GM23338 (cell line): Measurements from ENCODE around the gene SMYD3. TPM values are rescaled to one million over a fixed set of nuclear protein-coding genes. Genes with fewer than 3 reads are reported as not detected.

Source experiments
- ATAC-seq: fragments of 200-7000 bp; cut with Tn5 transposase; 3 replicates; pipeline ENCODE4 v1.9.1; 2020
- DNase-seq: peaks from one replicate; pipeline ENCODE4 v3.0.0-alpha.2; 2015; ENCODE audit warnings: low spot score
- H2AFZ ChIP-seq: fragments of 200-600 bp; sonication (generic); 2 replicates; pipeline ENCODE4 v1.8.0; 2016; ENCODE audit warnings: antibody characterized with exemption, mild to moderate bottlenecking, moderate library complexity
- H3F3A ChIP-seq: fragments of 200-600 bp; sonication (generic); replicated peaks from 2 replicates; pipeline ENCODE4 v1.8.0; 2017; ENCODE audit warnings: antibody characterized with exemption, mixed run types, low read depth
- H3K27ac ChIP-seq: fragments of 200-600 bp; sonication (generic); 2 replicates; pipeline ENCODE4 v1.6.1; 2016; ENCODE audit warnings: low read depth
- H3K27me3 ChIP-seq: fragments of 200-600 bp; sonication (generic); 2 replicates; pipeline ENCODE4 v1.8.0; 2016; ENCODE audit warnings: mild to moderate bottlenecking, mixed run types, moderate library complexity; ENCODE audit not compliant: insufficient read depth
- H3K36me3 ChIP-seq: fragments of 200-600 bp; sonication (generic); 2 replicates; pipeline ENCODE4 v1.8.0; 2016; ENCODE audit warnings: mild to moderate bottlenecking; ENCODE audit not compliant: insufficient read depth
- H3K4me1 ChIP-seq: fragments of 200-600 bp; sonication (generic); 2 replicates; pipeline ENCODE4 v1.8.0; 2016; ENCODE audit warnings: mild to moderate bottlenecking, moderate library complexity; ENCODE audit not compliant: insufficient read depth
- H3K4me2 ChIP-seq: fragments of 200-600 bp; sonication (generic); 2 replicates; pipeline ENCODE4 v1.7.1; 2017; ENCODE audit warnings: mixed run types
- H3K4me3 ChIP-seq: fragments of 200-600 bp; sonication (generic); 2 replicates; pipeline ENCODE4 v1.6.1; 2016; ENCODE audit warnings: mixed run types
- H3K79me2 ChIP-seq: fragments of 200-600 bp; sonication (generic); replicated peaks from 2 replicates; pipeline ENCODE4 v1.8.0; 2017; ENCODE audit warnings: mild to moderate bottlenecking; ENCODE audit not compliant: insufficient read depth
- H3K9me2 ChIP-seq: fragments of 200-600 bp; sonication (generic); 2 replicates; pipeline ENCODE4 v1.8.0; 2017; ENCODE audit not compliant: insufficient read depth
- H4K20me1 ChIP-seq: fragments of 200-600 bp; sonication (generic); replicated peaks from 2 replicates; pipeline ENCODE4 v1.8.0; 2017; ENCODE audit warnings: mild to moderate bottlenecking; ENCODE audit not compliant: insufficient read depth
- H3K27ac Mint-ChIP-seq: 2 replicates; pipeline ENCODE4 v1.8.0; 2020; ENCODE audit warnings: inconsistent platforms, mild to moderate bottlenecking, moderate library complexity, mixed read lengths
- H3K27me3 Mint-ChIP-seq: 3 replicates; pipeline ENCODE4 v1.8.0; 2022; ENCODE audit warnings: low read depth, mild to moderate bottlenecking, moderate library complexity, mixed read lengths, inconsistent platforms; ENCODE audit not compliant: insufficient read depth, poor library complexity
- H3K36me3 Mint-ChIP-seq: 3 replicates; pipeline ENCODE4 v1.8.0; 2021; ENCODE audit warnings: low read depth, mild to moderate bottlenecking, inconsistent platforms, moderate library complexity, mixed read lengths
- H3K4me1 Mint-ChIP-seq: 3 replicates; pipeline ENCODE4 v1.8.0; 2020; ENCODE audit warnings: mild to moderate bottlenecking, inconsistent platforms, mixed read lengths
- H3K4me3 Mint-ChIP-seq: 3 replicates; pipeline ENCODE4 v1.8.0; 2021; ENCODE audit warnings: moderate library complexity, mild to moderate bottlenecking, inconsistent platforms, mixed read lengths
- H3K9me3 Mint-ChIP-seq: 3 replicates; pipeline ENCODE4 v1.8.0; 2020; ENCODE audit warnings: moderate library complexity, mild to moderate bottlenecking, inconsistent platforms, mixed read lengths
- EZH2 ChIP-seq: fragments of 200-600 bp; sonication (generic); IDR thresholded peaks from one replicate; pipeline ENCODE4 v1.8.0; 2017; ENCODE audit warnings: antibody characterized with exemption, mild to moderate bottlenecking, low read depth; ENCODE audit not compliant: unreplicated experiment
- EZH2phosphoT487 ChIP-seq: fragments of 200-600 bp; sonication (generic); IDR thresholded peaks from one replicate; pipeline ENCODE4 v1.8.1; 2018; ENCODE audit warnings: antibody characterized with exemption; ENCODE audit not compliant: unreplicated experiment
- JUNB ChIP-seq: IDR thresholded peaks from one replicate; pipeline ENCODE4 v1.6.1; 2016; ENCODE audit warnings: antibody characterized with exemption; ENCODE audit not compliant: unreplicated experiment
- NANOG ChIP-seq: IDR thresholded peaks from 2 replicates; pipeline ENCODE4 v1.6.1; 2016; ENCODE audit warnings: antibody characterized with exemption, borderline replicate concordance
- POLR2AphosphoS5 ChIP-seq: IDR thresholded peaks from 2 replicates; pipeline ENCODE4 v1.6.1; 2016; ENCODE audit warnings: antibody characterized with exemption, low read depth
- STAT1 ChIP-seq: IDR thresholded peaks from one replicate; pipeline ENCODE4 v1.6.1; 2016; ENCODE audit warnings: antibody characterized with exemption; ENCODE audit not compliant: unreplicated experiment
- ZNF114 ChIP-seq: fragments of 250-450 bp; sonication (Bioruptor Pico); IDR thresholded peaks from 2 replicates; pipeline ENCODE4 v1.5.0; 2020; ENCODE audit warnings: mild to moderate bottlenecking, moderate library complexity
- ZNF462 ChIP-seq: fragments of 250-450 bp; sonication (Bioruptor Pico); IDR thresholded peaks from 2 replicates; pipeline ENCODE4 v1.5.0; 2020; ENCODE audit warnings: mild to moderate bottlenecking, moderate library complexity
- polyA plus RNA-seq: library from polyadenylated mRNA; unstranded; fragments of >200 nt; fragmentation: Nextera tagmentation; extraction: Ambion mirVana; gene quantifications from 2 replicates; pipeline ENCODE4 v1.2.1, GENCODE V29; 2016
- total RNA-seq: library from RNA; depleted of rRNA; stranded (reverse); fragments of >200 nt; shearing (Covaris generic); gene quantifications from 2 replicates; pipeline ENCODE4 v1.2.3, GENCODE V29; 2014
- TF ChIP-seq, protein P1 (sequence below): IDR thresholded peaks from 2 replicates; pipeline ENCODE4 v1.6.1; 2016; ENCODE audit warnings: antibody characterized with exemption
- TF ChIP-seq, protein P2 (sequence below): IDR thresholded peaks from one replicate; pipeline ENCODE4 v1.6.1; 2018; ENCODE audit warnings: antibody characterized with exemption; ENCODE audit not compliant: unreplicated experiment

SMYD3 gene
- total and polyA plus RNA-seq, 2 experiments from 2014 or later = 31.8 to 34.4 TPM

DNA sequence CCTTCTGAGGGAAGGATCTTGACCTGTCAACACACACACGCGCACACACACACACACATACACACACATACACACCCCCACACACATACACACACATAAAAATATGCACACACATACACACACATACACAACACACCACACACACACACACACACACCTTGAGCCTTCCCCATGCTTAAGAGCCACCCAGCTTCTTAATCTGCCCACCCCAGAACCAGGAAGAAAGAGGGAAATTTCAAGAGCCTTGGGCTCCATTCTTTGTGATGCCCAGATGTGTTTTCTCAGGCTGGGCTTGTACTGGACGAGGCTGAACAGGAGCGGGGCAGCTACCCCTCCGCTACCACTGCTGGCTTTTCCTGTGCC is 708.7 kb downstream of the SMYD3 start:
- H3K27ac Mint-ChIP-seq = no peak overlapping the region
- ATAC-seq (peak; percentile 32; the same call in 2 of the 3 replicates), DNase-seq (no peak)
- Histone ChIP-seq H3K27ac (0 out of 2 replicates have a peak overlapping the region, but pooled peaks have one; percentile 19), H2AFZ (no peak overlapping the region), H3K36me3 (no peaks in the 10 kb centered on the region), H3K4me1 (no peaks in the 10 kb centered on the region), H4K20me1 (no peaks in the 10 kb centered on the region; the same call in 1 of the 2 replicates), H3K4me3 (no peak overlapping the region), H3K27me3 (no peaks in the 10 kb centered on the region), H3K9me2 (no peaks in the 10 kb centered on the region), H3K79me2 (no peaks in the 10 kb centered on the region), H3F3A (no peaks in the 10 kb centered on the region), H3K4me2 (no peak overlapping the region)
- no peaks in the 10 kb centered on the region for H3K36me3 Mint-ChIP-seq
- H3K4me3 Mint-ChIP-seq = no peak overlapping the region
- TF ChIP-seq, protein P1, sequence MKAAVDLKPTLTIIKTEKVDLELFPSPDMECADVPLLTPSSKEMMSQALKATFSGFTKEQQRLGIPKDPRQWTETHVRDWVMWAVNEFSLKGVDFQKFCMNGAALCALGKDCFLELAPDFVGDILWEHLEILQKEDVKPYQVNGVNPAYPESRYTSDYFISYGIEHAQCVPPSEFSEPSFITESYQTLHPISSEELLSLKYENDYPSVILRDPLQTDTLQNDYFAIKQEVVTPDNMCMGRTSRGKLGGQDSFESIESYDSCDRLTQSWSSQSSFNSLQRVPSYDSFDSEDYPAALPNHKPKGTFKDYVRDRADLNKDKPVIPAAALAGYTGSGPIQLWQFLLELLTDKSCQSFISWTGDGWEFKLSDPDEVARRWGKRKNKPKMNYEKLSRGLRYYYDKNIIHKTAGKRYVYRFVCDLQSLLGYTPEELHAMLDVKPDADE = no peak
- TF ChIP-seq JUNB = no peak
- TF ChIP-seq, protein P2, sequence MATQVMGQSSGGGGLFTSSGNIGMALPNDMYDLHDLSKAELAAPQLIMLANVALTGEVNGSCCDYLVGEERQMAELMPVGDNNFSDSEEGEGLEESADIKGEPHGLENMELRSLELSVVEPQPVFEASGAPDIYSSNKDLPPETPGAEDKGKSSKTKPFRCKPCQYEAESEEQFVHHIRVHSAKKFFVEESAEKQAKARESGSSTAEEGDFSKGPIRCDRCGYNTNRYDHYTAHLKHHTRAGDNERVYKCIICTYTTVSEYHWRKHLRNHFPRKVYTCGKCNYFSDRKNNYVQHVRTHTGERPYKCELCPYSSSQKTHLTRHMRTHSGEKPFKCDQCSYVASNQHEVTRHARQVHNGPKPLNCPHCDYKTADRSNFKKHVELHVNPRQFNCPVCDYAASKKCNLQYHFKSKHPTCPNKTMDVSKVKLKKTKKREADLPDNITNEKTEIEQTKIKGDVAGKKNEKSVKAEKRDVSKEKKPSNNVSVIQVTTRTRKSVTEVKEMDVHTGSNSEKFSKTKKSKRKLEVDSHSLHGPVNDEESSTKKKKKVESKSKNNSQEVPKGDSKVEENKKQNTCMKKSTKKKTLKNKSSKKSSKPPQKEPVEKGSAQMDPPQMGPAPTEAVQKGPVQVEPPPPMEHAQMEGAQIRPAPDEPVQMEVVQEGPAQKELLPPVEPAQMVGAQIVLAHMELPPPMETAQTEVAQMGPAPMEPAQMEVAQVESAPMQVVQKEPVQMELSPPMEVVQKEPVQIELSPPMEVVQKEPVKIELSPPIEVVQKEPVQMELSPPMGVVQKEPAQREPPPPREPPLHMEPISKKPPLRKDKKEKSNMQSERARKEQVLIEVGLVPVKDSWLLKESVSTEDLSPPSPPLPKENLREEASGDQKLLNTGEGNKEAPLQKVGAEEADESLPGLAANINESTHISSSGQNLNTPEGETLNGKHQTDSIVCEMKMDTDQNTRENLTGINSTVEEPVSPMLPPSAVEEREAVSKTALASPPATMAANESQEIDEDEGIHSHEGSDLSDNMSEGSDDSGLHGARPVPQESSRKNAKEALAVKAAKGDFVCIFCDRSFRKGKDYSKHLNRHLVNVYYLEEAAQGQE = no peak
- TF ChIP-seq STAT1 = no peak
- no peak for TF ChIP-seq ZNF114 (CRISPR knock-in tag)
- TF ChIP-seq EZH2 = no peak
- no peak for TF ChIP-seq EZH2phosphoT487
- no peak for TF ChIP-seq NANOG
- no peak for TF ChIP-seq POLR2AphosphoS5
- no peak for TF ChIP-seq ZNF462 (CRISPR knock-in tag)
- H3K27me3 Mint-ChIP-seq = peaks cover 2% of the 10 kb centered on the region
- no peaks in the 10 kb centered on the region; the same call in 2 of the 3 replicates for H3K9me3 Mint-ChIP-seq
- H3K4me1 Mint-ChIP-seq = no peaks in the 10 kb centered on the region
